ENCODE measurements around the gene PRAC2. TPM values are rescaled to one million over a fixed set of nuclear protein-coding genes. Genes with fewer than 3 reads are reported as not detected.
A peak's percentile ranks its signal among the peaks of the same experiment; 100 is the strongest.

PRAC2 gene
- total RNA-seq, 1 experiment from 2014 or later = not detected

DNA sequence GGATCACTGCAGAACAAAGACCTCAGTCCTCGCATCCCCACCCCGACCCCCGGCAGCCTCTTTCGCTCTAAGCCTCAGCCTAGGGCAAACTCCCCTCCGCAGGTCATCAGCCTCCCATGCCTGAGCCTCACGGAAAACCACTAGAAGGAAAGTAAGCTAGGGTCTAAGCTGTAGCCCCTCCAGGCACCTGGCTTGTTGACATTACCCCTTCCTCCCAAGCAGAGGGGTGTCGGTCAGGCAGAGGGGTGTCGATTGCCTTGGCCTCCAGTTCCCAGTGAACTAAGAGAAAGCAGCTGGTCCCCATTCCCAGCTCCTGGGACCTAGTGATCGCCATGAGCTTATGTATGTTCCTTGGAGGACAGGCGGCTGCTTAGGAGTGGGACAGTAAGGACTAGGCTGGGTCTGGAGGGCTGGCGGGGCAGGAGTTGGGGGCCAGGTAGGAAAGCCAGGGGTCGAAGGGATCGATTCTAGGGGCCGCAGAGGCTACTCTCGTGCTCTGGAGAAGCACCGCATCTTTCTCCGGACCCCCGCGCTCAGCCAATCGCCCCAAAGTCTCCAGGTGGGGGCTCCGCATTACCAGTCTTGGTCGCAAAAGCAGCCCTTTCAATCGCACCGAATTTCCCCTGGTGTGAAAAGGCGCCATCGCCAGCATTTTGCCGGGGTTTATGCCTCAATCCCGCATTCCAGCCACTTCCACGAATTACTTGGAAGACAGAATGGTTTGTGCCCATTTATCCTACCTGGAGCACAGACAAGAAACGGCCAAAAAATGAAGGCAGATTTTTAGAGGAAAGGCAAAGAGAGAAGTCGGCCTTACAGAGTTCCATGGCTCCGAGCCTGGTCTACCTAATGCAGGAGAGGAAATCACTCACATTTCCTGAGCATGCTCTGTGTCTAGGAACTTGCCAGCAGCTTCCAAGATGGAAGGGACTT lies 26.9 kb downstream of the PRAC2 start:
- no peak overlapping the region for H3K4me3 ChIP-seq (ENCODE audit: low read depth in 2 of 2, low read length in 2 of 2)
- ATAC-seq (no peak), DNase-seq (ENCODE audit: low read depth, low spot score) (no peak)
- intact Hi-C loops (cut with micrococcal nuclease; ENCODE audit: unreplicated experiment) = no loop called here
- H3K4me1 ChIP-seq (ENCODE audit: control insufficient read depth, insufficient read depth, low read length) = peaks cover 14% of the 10 kb centered on the region
- no peak for TF ChIP-seq POLR2AphosphoS5 (IDR thresholded peaks at IDR 0.05; ENCODE audit: low read depth, low read length)
- no peak for TF ChIP-seq TCF7L2 (IDR thresholded peaks at IDR 0.05; ENCODE audit: low read depth, low read length)
- no peak for TF ChIP-seq SIN3A (IDR thresholded peaks at IDR 0.05; ENCODE audit: borderline replicate concordance, insufficient read depth, low read depth, low read length)
- TF ChIP-seq, protein P1, sequence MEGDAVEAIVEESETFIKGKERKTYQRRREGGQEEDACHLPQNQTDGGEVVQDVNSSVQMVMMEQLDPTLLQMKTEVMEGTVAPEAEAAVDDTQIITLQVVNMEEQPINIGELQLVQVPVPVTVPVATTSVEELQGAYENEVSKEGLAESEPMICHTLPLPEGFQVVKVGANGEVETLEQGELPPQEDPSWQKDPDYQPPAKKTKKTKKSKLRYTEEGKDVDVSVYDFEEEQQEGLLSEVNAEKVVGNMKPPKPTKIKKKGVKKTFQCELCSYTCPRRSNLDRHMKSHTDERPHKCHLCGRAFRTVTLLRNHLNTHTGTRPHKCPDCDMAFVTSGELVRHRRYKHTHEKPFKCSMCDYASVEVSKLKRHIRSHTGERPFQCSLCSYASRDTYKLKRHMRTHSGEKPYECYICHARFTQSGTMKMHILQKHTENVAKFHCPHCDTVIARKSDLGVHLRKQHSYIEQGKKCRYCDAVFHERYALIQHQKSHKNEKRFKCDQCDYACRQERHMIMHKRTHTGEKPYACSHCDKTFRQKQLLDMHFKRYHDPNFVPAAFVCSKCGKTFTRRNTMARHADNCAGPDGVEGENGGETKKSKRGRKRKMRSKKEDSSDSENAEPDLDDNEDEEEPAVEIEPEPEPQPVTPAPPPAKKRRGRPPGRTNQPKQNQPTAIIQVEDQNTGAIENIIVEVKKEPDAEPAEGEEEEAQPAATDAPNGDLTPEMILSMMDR (IDR thresholded peaks at IDR 0.05) = no peak
- TF ChIP-seq, protein P2, sequence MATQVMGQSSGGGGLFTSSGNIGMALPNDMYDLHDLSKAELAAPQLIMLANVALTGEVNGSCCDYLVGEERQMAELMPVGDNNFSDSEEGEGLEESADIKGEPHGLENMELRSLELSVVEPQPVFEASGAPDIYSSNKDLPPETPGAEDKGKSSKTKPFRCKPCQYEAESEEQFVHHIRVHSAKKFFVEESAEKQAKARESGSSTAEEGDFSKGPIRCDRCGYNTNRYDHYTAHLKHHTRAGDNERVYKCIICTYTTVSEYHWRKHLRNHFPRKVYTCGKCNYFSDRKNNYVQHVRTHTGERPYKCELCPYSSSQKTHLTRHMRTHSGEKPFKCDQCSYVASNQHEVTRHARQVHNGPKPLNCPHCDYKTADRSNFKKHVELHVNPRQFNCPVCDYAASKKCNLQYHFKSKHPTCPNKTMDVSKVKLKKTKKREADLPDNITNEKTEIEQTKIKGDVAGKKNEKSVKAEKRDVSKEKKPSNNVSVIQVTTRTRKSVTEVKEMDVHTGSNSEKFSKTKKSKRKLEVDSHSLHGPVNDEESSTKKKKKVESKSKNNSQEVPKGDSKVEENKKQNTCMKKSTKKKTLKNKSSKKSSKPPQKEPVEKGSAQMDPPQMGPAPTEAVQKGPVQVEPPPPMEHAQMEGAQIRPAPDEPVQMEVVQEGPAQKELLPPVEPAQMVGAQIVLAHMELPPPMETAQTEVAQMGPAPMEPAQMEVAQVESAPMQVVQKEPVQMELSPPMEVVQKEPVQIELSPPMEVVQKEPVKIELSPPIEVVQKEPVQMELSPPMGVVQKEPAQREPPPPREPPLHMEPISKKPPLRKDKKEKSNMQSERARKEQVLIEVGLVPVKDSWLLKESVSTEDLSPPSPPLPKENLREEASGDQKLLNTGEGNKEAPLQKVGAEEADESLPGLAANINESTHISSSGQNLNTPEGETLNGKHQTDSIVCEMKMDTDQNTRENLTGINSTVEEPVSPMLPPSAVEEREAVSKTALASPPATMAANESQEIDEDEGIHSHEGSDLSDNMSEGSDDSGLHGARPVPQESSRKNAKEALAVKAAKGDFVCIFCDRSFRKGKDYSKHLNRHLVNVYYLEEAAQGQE (IDR thresholded peaks at IDR 0.05; ENCODE audit: insufficient read depth in 1 of 2, low read depth in 2 of 2, low read length in 1 of 2) = no peak
- ChIA-PET POLR2A (interaction anchor here (0.5 kb wide), 1 partner anchor 29 kb away, joined by 3 read pairs; no protein-coding TSS in a partner anchor), CTCF (interaction anchor here (0.5 to 1.8 kb wide), 6 partner anchors 11 to 313 kb away, joined by 3 to 7 read pairs (median 4); no protein-coding TSS in a partner anchor)
- no peaks in the 10 kb centered on the region for H3K9me3 ChIP-seq (ENCODE audit: control insufficient read depth, insufficient read depth, low read depth, low read length)
- no peaks in the 10 kb centered on the region for H3K36me3 ChIP-seq (ENCODE audit: control insufficient read depth, insufficient read depth, low read length)
- in situ Hi-C loops (cut with HindIII; ENCODE audit: low pct_unique_long_range_greater_than_20kb, low sequenced_read_pairs) = no loop called here
- peaks cover 4% of the 10 kb centered on the region; the same call in 1 of the 2 replicates for H3K27me3 ChIP-seq (ENCODE audit: control insufficient read depth, insufficient read depth, low read length)
- H3K27ac ChIP-seq (ENCODE audit: low read length) = no peak overlapping the region
- no TSS peak for BruUV-seq (replicated peaks)

DNA sequence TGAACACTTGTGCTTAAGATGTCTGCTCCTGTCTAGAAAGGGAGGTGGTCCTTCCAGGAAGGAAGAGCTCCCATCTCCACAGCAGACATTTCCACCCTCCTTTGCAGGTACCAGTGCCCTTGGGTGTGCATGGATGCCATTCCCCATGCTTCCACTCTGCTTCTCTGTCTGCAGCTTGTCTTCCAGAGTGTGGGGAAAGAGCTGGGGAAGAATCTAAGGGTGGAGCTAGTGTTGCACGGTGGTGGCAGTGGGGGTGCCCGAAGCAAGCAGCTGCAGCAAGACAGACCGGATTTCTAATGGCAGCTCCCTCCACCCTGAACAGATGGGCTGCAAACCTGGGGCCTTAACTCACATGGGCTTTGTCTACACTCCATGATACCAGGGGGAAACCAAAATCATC lies 28.2 kb downstream of the PRAC2 start:
- H3K9me3 ChIP-seq (ENCODE audit: control insufficient read depth, insufficient read depth, low read depth, low read length) = no peaks in the 10 kb centered on the region
- peak; percentile 63 for ATAC-seq
- in situ Hi-C loops (cut with HindIII; ENCODE audit: low pct_unique_long_range_greater_than_20kb, low sequenced_read_pairs) = no loop called here
- H3K27ac ChIP-seq (ENCODE audit: low read length) = no peak overlapping the region
- ChIA-PET CTCF (interaction anchor here (0.7 to 1.8 kb wide), 8 partner anchors 23 to 133 kb away, joined by 3 to 17 read pairs (median 6); partner anchors contain the start of gene HOXB13), POLR2A (no interaction called here)
- TF ChIP-seq, protein P1 (IDR thresholded peaks at IDR 0.05) = no peak
- peaks cover 14% of the 10 kb centered on the region for H3K4me1 ChIP-seq (ENCODE audit: control insufficient read depth, insufficient read depth, low read length)
- no peak overlapping the region for H3K4me3 ChIP-seq (ENCODE audit: low read depth in 2 of 2, low read length in 2 of 2)
- peaks cover 4% of the 10 kb centered on the region; the same call in 1 of the 2 replicates for H3K27me3 ChIP-seq (ENCODE audit: control insufficient read depth, insufficient read depth, low read length)
- no peaks in the 10 kb centered on the region for H3K36me3 ChIP-seq (ENCODE audit: control insufficient read depth, insufficient read depth, low read length)
- intact Hi-C loops (cut with micrococcal nuclease; ENCODE audit: unreplicated experiment) = no loop called here
- DNase-seq (ENCODE audit: low read depth, low spot score) = no peak
- BruUV-seq (replicated peaks) = no TSS peak
